Muscle layer of duodenum (tissue), 2 donors: ENCODE measurements around the gene CD7.
A peak's percentile ranks its signal among the peaks of the same experiment; 100 is the strongest.

Source experiments
- H3K27ac ChIP-seq: one replicate; pipeline ENCODE4 v1.7.0; 2013; ENCODE audit warnings: mild to moderate bottlenecking, low read length
- H3K27me3 ChIP-seq: one replicate; pipeline ENCODE4 v1.7.0; 2013; ENCODE audit warnings: low read depth, mild to moderate bottlenecking, control low read depth, low read length
- H3K36me3 ChIP-seq, 2 donors: one replicate each; pipeline ENCODE4 v1.7.0; 2013; ENCODE audit warnings: low read length in 2 of 2, control low read depth in 1 of 2, mild to moderate bottlenecking in 1 of 2; ENCODE audit not compliant: insufficient read depth in 2 of 2, control insufficient read depth in 1 of 2
- H3K4me1 ChIP-seq, 2 donors: one replicate each; pipeline ENCODE4 v1.7.0; 2013; ENCODE audit warnings: low read length in 2 of 2, mild to moderate bottlenecking in 2 of 2, control low read depth in 1 of 2, moderate library complexity in 1 of 2; ENCODE audit not compliant: insufficient read depth in 2 of 2, control insufficient read depth in 1 of 2
- H3K4me3 ChIP-seq, 2 donors: one replicate each; pipeline ENCODE4 v1.7.0; 2013; ENCODE audit warnings: low read length in 2 of 2, low read depth in 1 of 2, mild to moderate bottlenecking in 1 of 2
- H3K9me3 ChIP-seq, 2 donors: one replicate each; pipeline ENCODE4 v1.7.0; 2013; ENCODE audit warnings: low read length in 2 of 2, control low read depth in 1 of 2, mild to moderate bottlenecking in 1 of 2; ENCODE audit not compliant: control insufficient read depth in 1 of 2
- donor health status: healthy.

Gene CD7

DNA sequence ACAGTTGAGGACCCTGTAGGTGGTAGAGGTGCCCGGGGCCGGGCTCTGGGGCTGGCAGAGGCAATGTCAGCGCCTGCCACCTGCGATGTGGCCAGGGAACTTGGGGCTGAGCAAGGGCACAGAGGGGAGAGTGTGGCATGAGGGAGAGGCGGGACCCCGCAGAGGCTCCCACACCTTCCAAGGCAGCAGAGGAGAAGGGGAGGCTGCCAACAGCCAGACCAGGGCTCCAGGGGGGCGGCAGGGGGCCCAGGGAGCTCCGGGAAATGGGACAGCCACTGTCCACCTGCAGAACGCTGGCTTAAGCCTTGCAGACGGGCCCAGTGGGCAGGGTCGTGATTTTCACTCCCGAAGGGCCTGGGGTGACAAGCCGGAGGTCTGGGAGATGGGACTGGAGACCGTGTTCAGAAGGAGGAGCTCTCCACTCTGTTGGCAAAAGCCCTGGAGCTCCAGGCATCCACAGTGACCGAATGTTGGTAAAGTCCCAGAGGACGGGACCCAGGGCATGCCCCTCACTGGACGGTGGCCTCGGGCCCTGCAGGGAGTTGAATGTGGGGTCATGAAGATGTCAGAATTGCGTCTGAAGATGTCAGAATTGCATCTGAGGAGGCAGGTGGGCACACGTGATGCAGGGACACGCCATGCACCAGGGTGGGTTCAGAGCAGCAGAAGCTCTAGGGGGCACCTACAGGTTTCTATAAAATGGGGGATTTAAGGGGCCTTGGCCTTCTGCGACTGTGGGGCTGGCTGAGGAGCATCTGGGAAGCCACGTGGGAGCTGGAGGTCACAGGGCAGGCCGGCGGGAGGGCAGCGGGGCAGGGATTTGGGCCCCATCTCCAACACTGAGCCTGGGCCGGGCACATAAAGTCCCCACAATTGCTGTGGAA lies 18.6 kb downstream of the CD7 start:
- H3K9me3 ChIP-seq, result no peaks in the 10 kb centered on the region
- H3K4me3 ChIP-seq, result peak overlapping the region; percentile 53 to 59
- H3K27me3 ChIP-seq, result no peaks in the 10 kb centered on the region
- peaks cover 19 to 21% of the 10 kb centered on the region in 2 donors for H3K4me1 ChIP-seq
- peaks cover 0 to 6% of the 10 kb centered on the region in 2 donors for H3K36me3 ChIP-seq
- peak overlapping the region; percentile 94 for H3K27ac ChIP-seq

DNA sequence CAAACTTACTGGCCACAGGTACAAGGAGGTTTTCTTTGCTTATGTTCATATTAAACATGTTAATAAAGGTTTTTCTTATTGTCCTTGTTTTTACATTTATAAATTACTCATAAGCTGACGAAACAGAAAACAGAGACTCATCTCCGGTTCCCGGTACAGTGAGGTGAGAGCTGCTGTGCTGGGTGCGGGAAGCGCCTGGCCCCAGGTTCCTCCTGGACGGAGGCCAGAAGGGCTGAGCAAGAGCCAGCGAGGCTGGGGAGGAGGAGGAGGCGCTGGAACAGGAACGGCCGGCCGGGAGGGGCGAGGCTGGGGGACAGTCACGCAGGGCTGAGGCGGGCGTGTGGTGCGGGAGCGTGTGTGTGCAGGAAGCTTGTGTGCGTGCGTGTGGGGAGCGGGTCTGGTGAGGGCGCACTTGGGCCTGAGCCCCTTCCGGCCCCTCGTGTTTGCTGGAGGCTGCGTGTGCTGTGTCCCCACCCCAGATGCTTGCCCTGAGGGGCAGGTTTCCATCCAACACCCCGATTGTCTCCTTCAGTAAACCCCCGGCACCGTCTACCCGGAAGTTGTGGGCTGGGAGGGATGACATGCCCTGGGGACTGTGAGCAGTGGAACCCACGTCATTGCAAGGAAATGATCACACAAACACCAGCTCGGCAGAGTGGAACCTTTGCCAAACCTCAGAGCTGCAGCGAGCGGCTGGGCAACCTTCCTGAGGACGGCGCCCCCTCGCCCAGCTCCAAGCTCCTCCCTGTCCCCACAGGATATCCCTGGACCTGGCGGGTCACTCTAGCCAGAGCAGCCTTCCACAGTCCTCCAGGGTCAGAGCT lies 19.5 kb downstream of the CD7 start:
- H3K27me3 ChIP-seq, result no peaks in the 10 kb centered on the region
- peaks cover 19 to 21% of the 10 kb centered on the region in 2 donors for H3K4me1 ChIP-seq
- H3K36me3 ChIP-seq, result peaks cover 0 to 6% of the 10 kb centered on the region in 2 donors
- H3K9me3 ChIP-seq, result no peaks in the 10 kb centered on the region
- H3K4me3 ChIP-seq, result peak overlapping the region; percentile 53 to 59
- peak overlapping the region; percentile 94 for H3K27ac ChIP-seq

DNA sequence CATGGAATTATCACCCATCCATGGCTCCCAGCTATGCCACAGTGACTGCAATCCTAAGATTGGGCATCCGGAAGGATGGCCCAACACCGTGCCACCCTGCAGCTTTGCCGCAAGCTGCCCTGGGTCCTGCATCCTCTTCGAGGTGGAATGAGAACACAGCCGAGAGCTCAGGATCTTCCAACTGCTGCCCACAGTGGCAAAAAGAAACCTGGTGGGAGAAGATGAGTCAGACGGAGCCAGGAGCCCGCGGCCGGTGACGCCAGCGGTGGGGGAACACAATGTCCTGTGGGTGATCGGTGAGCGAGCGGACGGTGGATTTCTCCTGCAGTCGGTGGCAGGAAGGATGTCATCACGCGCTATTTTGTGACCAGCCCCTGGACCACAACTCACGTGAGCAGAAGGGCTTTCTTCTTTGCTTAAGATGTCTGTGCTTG lies 20.1 kb downstream of the CD7 start:
- peaks cover 0 to 6% of the 10 kb centered on the region in 2 donors for H3K36me3 ChIP-seq

DNA sequence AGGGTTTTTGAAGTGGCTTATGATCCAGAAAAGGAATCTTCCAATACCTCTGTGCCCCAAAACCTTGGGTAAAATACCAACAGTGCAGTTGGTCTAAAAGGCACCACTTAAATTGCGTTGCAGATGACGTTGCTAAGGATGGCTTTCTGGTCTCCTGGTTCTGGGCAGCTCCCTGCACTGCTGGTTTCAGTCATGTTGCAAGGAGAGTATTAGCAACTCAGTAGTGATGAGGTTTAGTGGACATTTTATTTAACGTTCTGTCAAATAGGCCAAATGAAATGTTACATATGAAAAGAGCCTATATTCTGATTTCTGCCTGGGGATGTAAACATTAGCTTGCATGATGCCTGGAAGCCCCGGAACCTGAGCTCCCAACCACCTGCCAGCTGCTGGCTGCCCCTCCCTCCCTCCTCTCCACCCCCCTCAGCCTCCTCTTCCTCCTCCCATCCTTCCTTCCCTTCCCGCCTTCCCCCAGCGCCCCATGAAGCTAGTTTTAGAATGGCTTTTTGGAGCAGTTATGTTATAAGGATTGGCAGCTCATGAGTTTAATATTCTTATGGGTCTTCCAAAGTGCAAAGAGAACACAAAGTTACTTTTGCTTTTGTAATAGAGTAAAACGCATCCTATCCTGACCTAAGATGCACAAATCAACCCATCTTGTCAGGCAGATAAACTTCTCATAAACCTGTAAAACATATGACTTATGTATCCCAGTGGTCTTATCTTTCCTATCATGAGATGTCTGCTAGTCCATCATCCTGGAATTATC lies 20.7 kb downstream of the CD7 start:
- Histone ChIP-seq H3K27ac (peak overlapping the region; percentile 94), H3K9me3 (no peaks in the 10 kb centered on the region), H3K27me3 (no peaks in the 10 kb centered on the region), H3K4me3 (peak overlapping the region; percentile 53 to 59), H3K36me3 (peaks cover 0 to 6% of the 10 kb centered on the region in 2 donors), H3K4me1 (peaks cover 19 to 21% of the 10 kb centered on the region in 2 donors)

More for the DNA sequence above, 20.1 kb downstream of the CD7 start:
- Histone ChIP-seq H3K27me3 (no peaks in the 10 kb centered on the region), H3K4me1 (peaks cover 19 to 21% of the 10 kb centered on the region in 2 donors), H3K9me3 (no peaks in the 10 kb centered on the region), H3K27ac (peak overlapping the region; percentile 94), H3K4me3 (peak overlapping the region; percentile 53 to 59)

DNA sequence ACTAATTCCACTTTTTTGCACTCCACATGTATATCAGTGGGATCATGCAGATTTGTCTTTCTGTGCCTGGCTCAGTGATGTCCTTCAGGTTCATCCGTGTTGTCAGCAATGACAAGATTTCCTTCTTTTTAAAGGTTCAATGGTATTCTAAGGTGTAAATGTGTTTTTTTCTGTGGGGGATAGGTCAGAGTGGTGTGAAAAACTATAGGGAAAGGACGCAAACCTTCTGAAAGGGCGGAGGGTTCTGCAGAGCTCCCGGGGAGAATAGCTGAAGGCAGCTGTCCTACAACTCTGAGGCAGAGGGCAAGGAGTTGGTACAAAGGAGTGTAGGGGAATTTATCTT lies 22.0 kb downstream of the CD7 start:
- peaks cover 0 to 6% of the 10 kb centered on the region in 2 donors for H3K36me3 ChIP-seq
- H3K27ac ChIP-seq, result peak overlapping the region; percentile 43
- no peak overlapping the region for H3K4me3 ChIP-seq
- H3K9me3 ChIP-seq, result no peaks in the 10 kb centered on the region
- peaks cover 19 to 21% of the 10 kb centered on the region in 2 donors for H3K4me1 ChIP-seq
- H3K27me3 ChIP-seq, result no peaks in the 10 kb centered on the region

DNA sequence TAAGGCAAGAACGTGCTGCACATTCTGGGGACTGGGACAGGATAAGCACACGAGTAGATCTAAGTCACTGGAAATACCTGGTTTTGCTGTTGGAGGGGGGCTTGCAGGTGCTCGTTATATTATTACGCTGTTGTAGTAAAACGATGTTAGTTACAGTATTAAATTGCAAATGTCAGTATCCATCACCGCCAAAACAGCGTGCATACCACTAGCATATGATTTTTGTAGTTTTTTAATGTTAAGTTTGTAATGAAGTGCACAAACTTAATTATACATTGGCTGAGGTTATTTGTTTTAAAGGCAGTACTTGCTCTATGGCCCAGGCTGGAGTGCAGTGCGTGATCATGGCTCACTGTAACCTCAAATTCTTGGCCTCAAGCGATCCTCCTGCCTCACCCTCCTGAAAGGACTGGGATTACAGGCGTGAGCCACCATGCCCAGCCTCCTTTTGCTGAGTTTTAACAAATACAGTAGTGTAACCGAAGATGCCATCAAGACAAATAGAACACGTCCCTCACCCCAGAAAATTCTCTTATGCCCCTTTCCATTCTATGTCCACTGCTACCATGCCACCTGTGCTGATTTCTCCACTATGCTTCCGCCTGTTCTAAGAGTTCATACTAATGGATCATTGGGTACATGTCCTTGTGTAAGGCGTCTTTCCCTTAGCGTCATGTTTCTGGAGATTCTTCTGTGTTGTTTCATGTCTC lies 23.2 kb downstream of the CD7 start:
- H3K36me3 ChIP-seq, result peaks cover 0 to 6% of the 10 kb centered on the region in 2 donors
- peak overlapping the region; percentile 63 for H3K27ac ChIP-seq
- peaks cover 19 to 21% of the 10 kb centered on the region in 2 donors for H3K4me1 ChIP-seq
- peak overlapping the region; percentile 42 to 44 for H3K4me3 ChIP-seq
- no peaks in the 10 kb centered on the region for H3K9me3 ChIP-seq
- H3K27me3 ChIP-seq, result no peaks in the 10 kb centered on the region

DNA sequence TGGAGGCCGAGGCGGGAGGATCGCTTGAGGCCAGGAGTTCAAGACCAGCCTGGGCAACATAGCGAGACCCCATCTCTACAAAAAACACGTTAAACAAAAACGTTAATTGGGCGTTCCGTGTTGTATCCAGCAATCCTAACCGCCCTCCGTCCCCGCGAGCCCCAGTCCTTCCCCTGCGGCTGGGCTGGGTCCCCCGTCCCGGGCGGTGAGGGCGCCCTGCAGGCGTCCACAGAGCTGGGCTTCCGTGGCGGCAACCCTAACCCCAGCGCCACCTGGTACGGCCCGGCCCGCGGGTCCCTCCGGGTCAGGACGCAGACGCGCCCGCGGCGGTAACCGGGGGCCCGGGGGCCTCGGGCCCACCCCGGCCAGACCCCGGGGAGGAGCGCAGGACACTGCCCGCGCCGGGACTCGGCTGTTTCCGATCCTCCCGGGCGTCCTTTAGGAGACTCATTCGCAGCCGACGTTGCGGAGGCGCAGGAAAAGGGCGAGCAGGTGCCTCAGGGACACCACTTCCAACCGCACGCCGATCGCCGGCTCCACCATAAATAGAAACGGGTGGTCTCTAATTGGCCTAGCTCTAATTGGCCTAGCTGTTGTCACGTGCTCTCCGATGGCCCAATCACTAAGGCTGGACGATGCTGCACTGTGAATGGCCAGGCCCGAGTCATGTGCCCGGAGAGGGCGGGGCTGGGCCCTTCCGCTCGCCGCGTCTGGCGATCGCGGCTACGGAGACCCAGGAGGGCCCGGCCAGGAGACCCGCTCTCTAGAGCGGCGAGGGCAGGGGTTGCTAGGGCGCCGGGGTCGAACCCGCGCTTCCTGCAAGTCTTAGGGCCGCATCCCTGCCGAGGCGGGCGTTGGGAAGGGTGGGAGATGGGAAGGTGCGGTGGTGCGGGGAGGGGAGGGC lies 24.9 kb downstream of the CD7 start:
- Histone ChIP-seq H3K36me3 (peaks cover 0 to under 1% of the 10 kb centered on the region in 2 donors), H3K27ac (peak overlapping the region; percentile 72), H3K4me3 (peak overlapping the region; percentile 67 to 73), H3K4me1 (peaks cover 10 to 18% of the 10 kb centered on the region in 2 donors), H3K27me3 (no peaks in the 10 kb centered on the region), H3K9me3 (no peaks in the 10 kb centered on the region)

DNA sequence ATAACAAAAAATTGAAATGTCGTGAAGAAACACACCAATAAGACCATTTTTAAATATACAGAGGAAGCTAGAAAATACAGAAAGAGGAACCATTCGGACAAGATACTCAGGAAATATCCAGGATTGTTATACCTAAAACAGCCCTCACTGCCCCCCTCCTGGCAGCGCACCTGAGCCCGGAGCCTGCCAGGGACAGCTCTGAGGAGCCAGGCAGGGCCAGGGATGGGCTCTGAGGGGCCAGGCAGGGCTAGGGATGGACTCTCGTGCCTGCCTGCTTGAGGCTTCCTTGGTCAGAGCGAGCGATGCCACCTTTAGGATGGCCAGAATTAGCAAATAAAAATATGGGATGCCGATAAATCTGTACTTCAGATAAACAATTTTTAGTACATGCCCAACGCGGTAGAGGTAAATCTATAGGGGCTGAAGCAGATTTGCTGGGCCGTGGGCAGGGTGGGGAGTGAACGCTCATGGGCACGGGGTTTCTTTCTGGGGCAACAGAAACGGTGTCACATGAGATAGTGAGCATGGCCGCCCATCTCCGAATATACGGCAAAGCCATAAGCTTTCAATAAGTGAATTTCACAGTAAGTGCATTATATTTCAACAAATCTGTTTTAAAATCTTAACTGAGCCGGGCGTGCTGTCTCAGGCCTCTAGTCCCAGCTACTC lies 25.7 kb downstream of the CD7 start:
- no peaks in the 10 kb centered on the region for H3K27me3 ChIP-seq
- peak overlapping the region; percentile 72 for H3K27ac ChIP-seq
- H3K4me3 ChIP-seq, result peak overlapping the region; percentile 67 to 73
- H3K36me3 ChIP-seq, result no peaks in the 10 kb centered on the region
- peaks cover 6 to 10% of the 10 kb centered on the region in 2 donors for H3K4me1 ChIP-seq
- H3K9me3 ChIP-seq, result no peaks in the 10 kb centered on the region

DNA sequence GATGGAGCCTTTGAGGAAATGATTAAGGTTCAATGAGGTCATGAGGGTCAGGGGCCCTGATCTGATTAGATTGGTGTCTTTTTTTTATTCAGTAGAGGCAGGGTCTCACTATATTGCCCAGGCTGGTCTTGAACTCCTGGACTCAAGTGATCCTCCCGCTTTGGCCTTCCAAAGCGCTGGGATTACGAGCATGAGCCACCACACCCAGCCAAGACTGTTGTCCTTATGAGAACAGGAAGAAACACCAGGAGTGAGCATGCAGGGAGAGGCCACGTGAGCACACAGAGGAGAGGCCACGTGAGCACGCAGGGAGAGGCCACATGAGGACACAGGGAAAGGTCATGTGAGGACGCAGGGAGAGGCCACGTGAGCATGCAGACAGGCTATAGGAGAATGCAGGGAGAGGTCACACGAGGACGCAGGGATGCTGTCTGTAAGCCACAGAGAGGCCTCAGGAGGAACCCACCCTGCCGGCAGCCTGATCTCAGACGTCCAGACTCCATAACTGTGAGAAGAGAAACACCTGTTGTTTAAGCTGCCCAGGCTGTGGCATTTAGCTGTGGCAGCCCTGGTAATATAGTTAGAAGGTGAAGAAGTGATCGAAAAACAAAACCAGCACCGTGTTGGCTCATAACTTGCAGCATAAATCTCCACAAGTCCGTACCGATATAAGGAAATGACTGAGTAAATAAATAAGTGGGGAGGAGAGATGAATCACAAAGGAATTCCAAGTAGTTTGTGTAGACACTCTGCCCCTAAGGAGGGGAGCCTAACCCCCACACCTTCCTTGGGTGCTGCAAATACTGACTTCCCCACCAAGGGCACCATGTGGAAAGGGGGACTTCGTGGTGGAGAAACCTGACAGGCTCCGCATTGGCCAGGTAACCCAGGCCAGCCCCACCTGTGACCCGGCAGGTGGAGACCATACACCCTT lies 29.3 kb downstream of the CD7 start:
- H3K36me3 ChIP-seq, result no peaks in the 10 kb centered on the region
- peaks cover 2 to 5% of the 10 kb centered on the region in 2 donors for H3K4me1 ChIP-seq
- no peaks in the 10 kb centered on the region for H3K27me3 ChIP-seq
- H3K4me3 ChIP-seq, result no peak overlapping the region
- peak overlapping the region; percentile 50 for H3K27ac ChIP-seq
- H3K9me3 ChIP-seq, result no peaks in the 10 kb centered on the region
